Tibial artery (tissue), 4 donors: Measurements from ENCODE around the gene DGKI.

Experiments used
- DNase-seq, 2 donors: peaks; one replicate each; pipeline ENCODE4 v3.0.0-alpha.2; 2019
- H3K27ac ChIP-seq, 2 donors: fragments of 200-600 bp; sonication (generic) in 1 of 2; 1 replicate in 1 of 2; 2 replicates in 1 of 2; pipeline ENCODE4 v1.5.1; 2018 to 2019; ENCODE audit warnings: mild to moderate bottlenecking in 1 of 2
- H3K27me3 ChIP-seq, 2 donors: fragments of 200-600 bp; sonication (generic) in 1 of 2; one replicate each; pipeline versions ENCODE4 v1.5.1 to v1.6.0; 2016 to 2019
- H3K36me3 ChIP-seq, 3 donors: fragments of 200-600 bp; sonication (generic) in 2 of 3; one replicate each; pipeline ENCODE4 v1.5.1; 2016 to 2019; ENCODE audit warnings: mild to moderate bottlenecking in 2 of 3
- H3K4me1 ChIP-seq, 4 donors: fragments of 200-600 bp; sonication (generic) in 2 of 4; 1 replicate in 3 of 4; 2 replicates in 1 of 4; pipeline ENCODE4 v1.5.1; 2016 to 2019
- H3K4me3 ChIP-seq, 2 donors: fragments of 200-600 bp; sonication (generic) in 1 of 2; 1 replicate in 1 of 2; 2 replicates in 1 of 2; pipeline ENCODE4 v1.5.1; 2018 to 2019; ENCODE audit warnings: mild to moderate bottlenecking in 2 of 2
- H3K9me3 ChIP-seq, 3 donors: fragments of 200-600 bp; sonication (generic) in 1 of 3; one replicate each; pipeline ENCODE4 v1.5.1; 2016 to 2019
- CTCF ChIP-seq, 2 experiments: fragments of 200-600 bp in 1 of 2; fragments of 450-650 bp in 1 of 2; IDR thresholded peaks; one replicate each; pipeline ENCODE4 v1.5.1; 2017 to 2019; ENCODE audit warnings: antibody characterized with exemption in 2 of 2, mild to moderate bottlenecking in 1 of 2, moderate library complexity in 1 of 2
- intact Hi-C: fragments of 100-400 bp; cut with DNase I; formaldehyde crosslinking; loops from one replicate; pipeline ENCODE4 v1.15.0; 2023; ENCODE audit warnings: low total_unique reads

Gene DGKI

GRCh38 chr7:137877027-137877675 lies 30.4 kb upstream of the DGKI start:
- Histone ChIP-seq H3K4me1 (peaks cover 0 to 79% (median 16%) of the 10 kb centered on the region in 4 donors), H3K36me3 (peaks cover 23 to 70% (median 25%) of the 10 kb centered on the region in 3 donors), H3K9me3 (peaks cover 0 to 5% (median 0%) of the 10 kb centered on the region in 3 donors), H3K4me3 (no peak overlapping the region), H3K27ac (peak overlapping the region; percentile 30 to 65), H3K27me3 (no peaks in the 10 kb centered on the region)
- no peak for DNase-seq
- intact Hi-C loops: no loop called here
- no peak for TF ChIP-seq CTCF (IDR thresholded peaks at IDR 0.05)

- Histone ChIP-seq H3K27ac (peak overlapping the region in 1 of 2 donors; percentile 35), H3K4me3 (no peak overlapping the region), H3K9me3 (no peaks in the 10 kb centered on the region), H3K4me1 (peaks cover 0 to 84% (median 16%) of the 10 kb centered on the region in 4 donors), H3K36me3 (peaks cover 12 to 62% (median 13%) of the 10 kb centered on the region in 3 donors), H3K27me3 (no peaks in the 10 kb centered on the region)
- intact Hi-C loops: no loop called here
- TF ChIP-seq CTCF (IDR thresholded peaks at IDR 0.05): no peak
- no peak for DNase-seq
Measured at GRCh38 chr7:137875746-137876145, 29.0 kb upstream of the DGKI start.

- intact Hi-C loops: no loop called here
- no peak for TF ChIP-seq CTCF (IDR thresholded peaks at IDR 0.05)
- Histone ChIP-seq H3K4me3 (no peak overlapping the region), H3K36me3 (peaks cover 4 to 46% (median 6%) of the 10 kb centered on the region in 3 donors), H3K9me3 (no peaks in the 10 kb centered on the region), H3K27ac (peak overlapping the region; percentile 2 to 35), H3K27me3 (no peaks in the 10 kb centered on the region), H3K4me1 (peaks cover 0 to 71% (median 11%) of the 10 kb centered on the region in 4 donors)
- DNase-seq: no peak
Measured at GRCh38 chr7:137873979-137874777, 27.4 kb upstream of the DGKI start.

- H3K9me3 ChIP-seq: no peaks in the 10 kb centered on the region
- H3K4me3 ChIP-seq: no peak overlapping the region
- intact Hi-C loops: no loop called here
- TF ChIP-seq CTCF (IDR thresholded peaks at IDR 0.05): no peak
- peaks cover 4 to 40% (median 6%) of the 10 kb centered on the region in 3 donors for H3K36me3 ChIP-seq
- H3K27me3 ChIP-seq: no peaks in the 10 kb centered on the region
- no peak for DNase-seq
- H3K27ac ChIP-seq: peak overlapping the region; percentile 2 to 35
- H3K4me1 ChIP-seq: peaks cover 0 to 65% (median 10%) of the 10 kb centered on the region in 4 donors
Measured at GRCh38 chr7:137873524-137873923, 26.8 kb upstream of the DGKI start.

- intact Hi-C loops: no loop called here
- peaks cover 10 to 35% (median 24%) of the 10 kb centered on the region in 3 donors for H3K36me3 ChIP-seq
- H3K27ac ChIP-seq: peak overlapping the region; percentile 42 to 50
- no peaks in the 10 kb centered on the region for H3K27me3 ChIP-seq
- peak in 1 of 2 donors; percentile 58 for DNase-seq
- H3K4me1 ChIP-seq: peaks cover 0 to 43% (median 7%) of the 10 kb centered on the region in 4 donors
- no peak for TF ChIP-seq CTCF (IDR thresholded peaks at IDR 0.05)
- no peak overlapping the region for H3K4me3 ChIP-seq
- no peaks in the 10 kb centered on the region for H3K9me3 ChIP-seq
Measured at GRCh38 chr7:137871170-137871915, 24.6 kb upstream of the DGKI start.
